Measurements from ENCODE around the gene ZNF480. TPM values are rescaled to one million over a fixed set of nuclear protein-coding genes. Genes with fewer than 3 reads are reported as not detected.
"Not testable (repeated sequence)": the region's sequence is repeated elsewhere in the genome, so short reads cannot be mapped to it uniquely, and the experiment has no call there.

The ZNF480 gene
- polyA plus RNA-seq, 1 donor from 2014 or later, result 7.7 TPM

GRCh38 chr19:52336791-52337381 lies 39.9 kb downstream of the ZNF480 start:
- Histone ChIP-seq H3F3A (ENCODE audit: insufficient read depth, low read length, poor library complexity, severe bottlenecking) (no peaks in the 10 kb centered on the region), H4K20me1 (ENCODE audit: insufficient read depth) (no peaks in the 10 kb centered on the region), H3K9ac (ENCODE audit: low read length) (peak overlapping the region; percentile 99), H3K27me3 (ENCODE audit: insufficient read depth, low read depth, low read length) (no peaks in the 10 kb centered on the region), H3K27ac (ENCODE audit: low read length) (peak overlapping the region; percentile 98), H3K9me3 (ENCODE audit: low read length) (no peaks in the 10 kb centered on the region), H3K4me2 (ENCODE audit: low read length) (peak overlapping the region; percentile 61), H3K9me2 (ENCODE audit: insufficient read depth, low read length) (no peaks in the 10 kb centered on the region), H2AFZ (ENCODE audit: low read depth, low read length) (peak overlapping the region; percentile 77), H3K4me3 (ENCODE audit: low read length) (peak overlapping the region; percentile 97), H3K79me2 (replicated peaks; ENCODE audit: insufficient read depth, low read length) (peaks cover 17% of the 10 kb centered on the region), H3K36me3 (ENCODE audit: insufficient read depth, low read length) (no peaks in the 10 kb centered on the region)
- TF ChIP-seq REST (IDR thresholded peaks at IDR 0.05; ENCODE audit: borderline replicate concordance) (no peak), MXI1 (conservative IDR thresholded peaks at IDR 0.05; ENCODE audit: poor library complexity, severe bottlenecking) (peak; percentile 8), EP300 (conservative IDR thresholded peaks at IDR 0.05; ENCODE audit: poor library complexity, severe bottlenecking) (no peak), TAF1 (IDR thresholded peaks at IDR 0.05; ENCODE audit: low read depth) (no peak), EZH2 (IDR thresholded peaks at IDR 0.05; ENCODE audit: borderline replicate concordance, insufficient read depth, low read length, poor library complexity, severe bottlenecking) (no peak)

DNA sequence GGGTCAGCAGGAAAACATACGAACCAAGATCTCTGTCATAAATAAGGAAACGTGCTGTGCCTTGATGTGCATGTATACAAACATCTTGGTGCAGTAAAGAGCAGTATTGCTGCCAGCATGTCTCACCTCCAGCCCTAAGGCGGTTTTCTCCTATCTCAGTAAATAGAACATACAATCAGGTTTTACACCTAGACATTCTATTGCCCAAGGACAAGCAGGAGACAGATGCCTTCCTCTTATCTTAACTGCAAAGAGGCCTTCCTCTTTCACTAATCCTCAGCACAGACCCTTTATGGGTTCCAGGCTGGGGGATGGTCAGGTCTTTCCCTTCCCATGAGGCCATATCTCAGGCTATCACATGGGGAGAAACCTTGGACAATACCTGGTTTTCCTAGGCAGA lies 42.1 kb downstream of the ZNF480 start:
- not testable (repeated sequence) for H3K9me2 ChIP-seq (ENCODE audit: insufficient read depth, low read length); H3K9me3 ChIP-seq (ENCODE audit: low read length); H3K36me3 ChIP-seq (ENCODE audit: insufficient read depth, low read length); H3K27me3 ChIP-seq (ENCODE audit: insufficient read depth, low read depth, low read length); H4K20me1 ChIP-seq (ENCODE audit: insufficient read depth); H3K4me2 ChIP-seq (ENCODE audit: low read length); H3K27ac ChIP-seq (ENCODE audit: low read length); H3K9ac ChIP-seq (ENCODE audit: low read length); H3K4me3 ChIP-seq (ENCODE audit: low read length); H2AFZ ChIP-seq (ENCODE audit: low read depth, low read length); H3F3A ChIP-seq (ENCODE audit: insufficient read depth, low read length, poor library complexity, severe bottlenecking)
- peaks cover 17% of the 10 kb centered on the region for H3K79me2 ChIP-seq (replicated peaks; ENCODE audit: insufficient read depth, low read length)

DNA sequence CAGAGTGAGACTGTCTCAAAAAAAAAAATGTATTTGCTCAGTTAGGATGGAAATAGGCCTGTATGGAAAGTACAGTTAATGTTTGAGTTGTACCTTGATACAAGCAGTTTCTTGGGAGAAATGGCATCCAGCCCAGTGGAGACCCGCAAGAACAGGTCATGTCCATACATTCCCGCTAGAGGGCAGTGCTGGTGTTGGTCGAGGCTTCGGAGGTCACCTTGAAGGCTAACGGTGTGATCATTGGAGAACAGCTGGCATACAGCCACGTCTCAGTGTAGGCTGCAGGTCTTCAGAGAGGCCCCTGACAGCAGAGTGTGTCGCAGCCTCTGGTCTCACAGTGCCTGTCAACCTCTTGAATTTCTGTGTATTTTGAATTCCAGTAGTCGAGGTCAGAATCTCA lies 46.6 kb downstream of the ZNF480 start:
- no peaks in the 10 kb centered on the region for H3F3A ChIP-seq (ENCODE audit: insufficient read depth, low read length, poor library complexity, severe bottlenecking)
- no peak overlapping the region for H3K4me3 ChIP-seq (ENCODE audit: low read length)
- H3K27ac ChIP-seq (ENCODE audit: low read length), result no peak overlapping the region
- H3K9me2 ChIP-seq (ENCODE audit: insufficient read depth, low read length), result no peaks in the 10 kb centered on the region
- H3K9me3 ChIP-seq (ENCODE audit: low read length), result no peaks in the 10 kb centered on the region
- no peaks in the 10 kb centered on the region for H3K36me3 ChIP-seq (ENCODE audit: insufficient read depth, low read length)
- H4K20me1 ChIP-seq (ENCODE audit: insufficient read depth), result no peaks in the 10 kb centered on the region
- H3K4me2 ChIP-seq (ENCODE audit: low read length), result no peak overlapping the region
- TF ChIP-seq CTCF (IDR thresholded peaks at IDR 0.05; ENCODE audit: poor library complexity, severe bottlenecking) (peak; percentile 57), MXI1 (conservative IDR thresholded peaks at IDR 0.05; ENCODE audit: poor library complexity, severe bottlenecking) (no peak), SMC3 (conservative IDR thresholded peaks at IDR 0.05; ENCODE audit: poor library complexity) (peak; percentile 27), RAD21 (conservative IDR thresholded peaks at IDR 0.05) (peak; percentile 28)
- no peak overlapping the region for H2AFZ ChIP-seq (ENCODE audit: low read depth, low read length)
- no peaks in the 10 kb centered on the region for H3K27me3 ChIP-seq (ENCODE audit: insufficient read depth, low read depth, low read length)
- H3K79me2 ChIP-seq (replicated peaks; ENCODE audit: insufficient read depth, low read length), result no peaks in the 10 kb centered on the region
- H3K9ac ChIP-seq (ENCODE audit: low read length), result no peak overlapping the region

Data from neural cell (in vitro differentiated cells).